Choroid plexus epithelial cell (primary cell): Measurements from ENCODE around the gene POFUT1.

Experiments used
- DNase-seq: peaks from one replicate; pipeline ENCODE4 v3.0.0-alpha.2; 2010; ENCODE audit warnings: low read depth
- H3K4me3 ChIP-seq: 2 replicates; pipeline ENCODE4 v1.5.1; 2011; ENCODE audit warnings: low read depth, mild to moderate bottlenecking, control low read depth, low read length, moderate library complexity
- TF ChIP-seq, protein P1 (sequence below): conservative IDR thresholded peaks from 2 replicates; pipeline ENCODE4 v1.5.1; 2011; ENCODE audit warnings: low read depth, mild to moderate bottlenecking, control low read depth, inconsistent platforms, low read length, moderate library complexity

Gene POFUT1

GRCh38 chr20:32278199-32278643 lies 70.5 kb downstream of the POFUT1 start:
- TF ChIP-seq, protein P1, sequence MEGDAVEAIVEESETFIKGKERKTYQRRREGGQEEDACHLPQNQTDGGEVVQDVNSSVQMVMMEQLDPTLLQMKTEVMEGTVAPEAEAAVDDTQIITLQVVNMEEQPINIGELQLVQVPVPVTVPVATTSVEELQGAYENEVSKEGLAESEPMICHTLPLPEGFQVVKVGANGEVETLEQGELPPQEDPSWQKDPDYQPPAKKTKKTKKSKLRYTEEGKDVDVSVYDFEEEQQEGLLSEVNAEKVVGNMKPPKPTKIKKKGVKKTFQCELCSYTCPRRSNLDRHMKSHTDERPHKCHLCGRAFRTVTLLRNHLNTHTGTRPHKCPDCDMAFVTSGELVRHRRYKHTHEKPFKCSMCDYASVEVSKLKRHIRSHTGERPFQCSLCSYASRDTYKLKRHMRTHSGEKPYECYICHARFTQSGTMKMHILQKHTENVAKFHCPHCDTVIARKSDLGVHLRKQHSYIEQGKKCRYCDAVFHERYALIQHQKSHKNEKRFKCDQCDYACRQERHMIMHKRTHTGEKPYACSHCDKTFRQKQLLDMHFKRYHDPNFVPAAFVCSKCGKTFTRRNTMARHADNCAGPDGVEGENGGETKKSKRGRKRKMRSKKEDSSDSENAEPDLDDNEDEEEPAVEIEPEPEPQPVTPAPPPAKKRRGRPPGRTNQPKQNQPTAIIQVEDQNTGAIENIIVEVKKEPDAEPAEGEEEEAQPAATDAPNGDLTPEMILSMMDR = no peak
- H3K4me3 ChIP-seq = peak overlapping the region; percentile 95
- peak; percentile 18 for DNase-seq

DNA sequence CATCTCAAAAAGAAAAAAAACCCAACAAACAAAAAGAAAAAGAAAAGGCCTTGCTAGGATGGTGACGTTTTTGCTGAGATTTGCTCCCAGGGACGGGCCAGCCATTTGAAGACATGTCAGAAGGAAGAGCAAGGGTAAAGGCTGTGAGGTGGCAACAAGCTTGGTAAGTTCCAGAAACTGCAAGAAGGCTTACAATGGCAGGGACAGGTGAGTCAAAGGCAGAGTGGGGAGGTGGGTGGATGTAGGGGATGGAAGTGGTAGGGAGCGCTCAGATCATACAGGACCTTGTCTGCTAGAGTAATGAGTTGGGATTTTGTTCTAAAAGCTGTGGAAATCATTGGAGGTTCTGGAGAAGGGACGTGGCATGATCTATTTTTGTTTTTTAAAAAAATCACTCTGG lies 74.0 kb downstream of the POFUT1 start:
- no peak for DNase-seq
- TF ChIP-seq, protein P1 = no peak
- H3K4me3 ChIP-seq = no peak overlapping the region

DNA sequence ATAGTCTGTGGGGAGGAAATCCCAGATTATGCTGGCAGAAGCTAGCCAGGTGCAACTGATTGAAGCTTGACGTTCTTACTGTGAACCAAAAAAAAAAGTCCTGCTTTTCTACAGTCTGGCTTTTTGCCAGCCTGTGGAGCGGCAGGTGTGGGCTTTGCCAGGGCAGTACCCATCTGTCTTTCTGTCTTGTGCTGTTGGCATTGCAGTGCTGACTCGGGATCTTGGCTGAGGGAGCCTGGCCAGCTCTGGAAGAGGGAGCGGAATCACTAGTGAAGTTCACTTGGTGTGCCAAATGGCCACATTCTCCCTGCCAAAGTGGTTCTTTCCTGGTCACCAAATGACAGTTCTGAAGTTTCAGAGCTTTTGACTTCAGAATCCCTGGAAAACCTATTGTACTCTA lies 74.8 kb downstream of the POFUT1 start:
- H3K4me3 ChIP-seq = no peak overlapping the region
- DNase-seq = no peak
- TF ChIP-seq, protein P1 = no peak

GRCh38 chr20:32285082-32285620 lies 77.5 kb downstream of the POFUT1 start:
- H3K4me3 ChIP-seq = no peak overlapping the region
- DNase-seq = no peak
- TF ChIP-seq, protein P1 = no peak

GRCh38 chr20:32285621-32286371 lies 78.1 kb downstream of the POFUT1 start:
- peak; percentile 24 for DNase-seq
- TF ChIP-seq, protein P1 = no peak
- no peak overlapping the region for H3K4me3 ChIP-seq

GRCh38 chr20:32287231-32287638 lies 79.6 kb downstream of the POFUT1 start:
- TF ChIP-seq, protein P1 = no peak
- DNase-seq = no peak

More at GRCh38 chr20:32287231-32287638, 79.6 kb downstream of the POFUT1 start:
- no peak overlapping the region for H3K4me3 ChIP-seq
